Esophagus squamous epithelium (tissue), 4 donors: Measurements from ENCODE around the gene PKDCC.

Experiments used
- CTCF ChIP-seq, 6 experiments: fragments of 450-650 bp in 4 of 6; fragments of 200-600 bp in 2 of 6; sonication (generic) in 2 of 6; IDR thresholded peaks; one replicate each; pipeline ENCODE4 v1.5.1; 2016 to 2019; ENCODE audit warnings: antibody characterized with exemption in 6 of 6, mild to moderate bottlenecking in 4 of 6, moderate library complexity in 4 of 6
- POLR2A ChIP-seq, 4 donors: fragments of 450-650 bp; IDR thresholded peaks; one replicate each; pipeline ENCODE4 v1.6.1; 2017; ENCODE audit warnings: antibody characterized with exemption in 4 of 4, mild to moderate bottlenecking in 4 of 4, moderate library complexity in 3 of 4

GRCh38 chr2:42071791-42072190, 24.0 kb downstream of the PKDCC start:
- TF ChIP-seq POLR2A (IDR thresholded peaks at IDR 0.05) = no peak
- no peak for TF ChIP-seq CTCF (IDR thresholded peaks at IDR 0.05)
